GM19193 (cell line): ENCODE results near the gene C1QTNF9.

Experiments
- POLR2A ChIP-seq: IDR thresholded peaks from 4 replicates; pipeline ENCODE4 v1.6.1; 2011; ENCODE audit not compliant: insufficient read depth, insufficient read length; ENCODE audit errors: extremely low read depth

C1QTNF9 gene

DNA sequence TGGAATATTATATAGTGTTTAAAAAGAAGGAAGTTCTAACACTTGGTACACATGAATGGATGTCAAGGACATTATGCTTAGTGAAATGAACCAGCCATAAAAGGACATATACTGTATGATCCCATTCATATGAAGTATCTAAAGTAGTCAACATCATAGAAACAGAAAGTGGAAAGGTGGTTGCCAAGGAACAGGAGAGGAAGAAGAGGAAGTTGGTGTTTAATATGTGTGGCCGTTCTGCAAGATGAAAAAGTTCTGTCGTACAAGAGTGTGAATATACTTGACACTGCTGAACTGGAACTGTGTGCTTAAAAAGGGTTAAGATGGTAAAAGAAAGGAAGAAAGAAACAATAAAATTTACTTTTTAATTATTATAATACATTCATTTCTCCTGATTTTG, 33.1 kb upstream of the C1QTNF9 start:
- TF ChIP-seq POLR2A: no peak

DNA sequence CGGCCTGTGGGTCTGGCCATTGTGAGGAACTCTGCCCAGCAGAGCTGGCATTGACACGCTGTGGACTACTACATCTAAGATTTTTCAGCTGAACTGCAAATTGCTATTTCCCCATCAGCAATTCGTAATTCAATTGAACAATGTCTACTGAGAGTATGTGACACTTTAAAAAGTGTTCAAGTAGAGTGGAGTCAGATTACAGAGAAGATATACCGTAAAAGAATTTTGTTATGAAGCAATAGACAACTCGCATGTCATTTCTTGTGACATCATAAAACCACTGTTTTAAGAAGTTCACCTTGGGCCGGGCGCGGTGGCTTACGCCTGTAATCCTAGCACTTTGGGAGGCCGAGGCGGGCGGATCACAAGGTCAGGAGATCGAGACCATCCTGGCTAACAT, 32.5 kb upstream of the C1QTNF9 start:
- no peak for TF ChIP-seq POLR2A

DNA sequence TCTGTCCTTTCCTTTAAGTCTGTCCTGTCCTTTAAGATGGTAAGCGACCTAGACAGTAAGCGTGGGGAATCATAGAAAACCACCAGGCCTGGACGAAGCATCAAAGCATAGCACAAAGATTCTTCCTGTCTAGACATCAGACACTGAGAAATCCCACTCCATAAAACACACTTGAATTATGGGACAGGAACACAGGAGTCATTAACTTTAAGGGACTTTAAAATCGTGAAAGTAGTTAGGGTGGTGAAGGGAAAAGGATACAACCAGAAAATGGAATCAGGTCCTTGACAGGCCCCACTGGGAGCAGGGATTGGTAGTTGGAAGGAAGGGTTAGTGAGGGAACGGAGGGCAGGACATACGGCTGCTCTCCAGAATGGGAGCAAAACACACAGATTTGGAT, 31.6 kb upstream of the C1QTNF9 start:
- TF ChIP-seq POLR2A: no peak

- TF ChIP-seq POLR2A: no peak
Measured at GRCh38 chr13:24279327-24280110, 29.9 kb upstream of the C1QTNF9 start.

GRCh38 chr13:24280720-24281119, 28.7 kb upstream of the C1QTNF9 start:
- TF ChIP-seq POLR2A: no peak

DNA sequence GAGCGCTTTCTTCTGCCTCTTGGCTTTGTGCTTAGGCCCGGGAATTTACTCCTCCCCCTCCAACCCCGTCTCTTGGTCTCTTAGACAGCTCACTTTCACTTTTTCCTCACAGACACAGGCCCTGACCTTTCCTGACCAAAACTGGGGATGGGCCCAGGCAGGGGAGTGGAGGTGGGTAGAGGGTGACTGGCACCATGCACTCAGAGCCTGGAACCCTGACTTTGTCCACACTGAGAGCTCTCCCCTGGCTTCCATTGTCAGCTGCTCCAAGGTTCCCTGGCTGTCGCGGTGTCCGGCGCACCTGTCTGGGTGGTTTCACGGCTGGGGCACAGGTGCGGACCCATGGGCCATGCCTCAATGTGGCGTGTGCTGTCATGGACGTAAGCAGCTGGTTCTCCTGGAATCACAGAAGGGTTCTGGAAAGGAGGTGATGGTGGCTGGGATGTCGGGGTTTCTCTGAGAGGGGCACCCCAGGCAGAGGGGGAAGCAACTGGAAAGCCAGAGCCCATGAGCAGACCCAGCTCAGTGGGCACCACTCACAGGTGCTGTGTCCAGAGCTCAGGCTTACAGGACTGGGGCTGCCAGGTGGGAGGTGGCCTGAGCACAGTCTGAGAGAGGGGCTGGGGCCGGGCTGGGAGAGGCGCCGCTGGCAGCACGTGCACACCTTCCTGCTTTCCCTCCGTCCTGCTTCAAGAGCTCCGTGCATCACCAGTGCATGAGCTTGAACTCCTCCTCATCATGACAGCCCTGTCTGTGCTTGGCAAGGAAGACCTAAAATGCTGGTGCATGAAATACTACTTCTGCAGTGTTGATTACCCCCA, 28.0 kb upstream of the C1QTNF9 start:
- TF ChIP-seq POLR2A: no peak

DNA sequence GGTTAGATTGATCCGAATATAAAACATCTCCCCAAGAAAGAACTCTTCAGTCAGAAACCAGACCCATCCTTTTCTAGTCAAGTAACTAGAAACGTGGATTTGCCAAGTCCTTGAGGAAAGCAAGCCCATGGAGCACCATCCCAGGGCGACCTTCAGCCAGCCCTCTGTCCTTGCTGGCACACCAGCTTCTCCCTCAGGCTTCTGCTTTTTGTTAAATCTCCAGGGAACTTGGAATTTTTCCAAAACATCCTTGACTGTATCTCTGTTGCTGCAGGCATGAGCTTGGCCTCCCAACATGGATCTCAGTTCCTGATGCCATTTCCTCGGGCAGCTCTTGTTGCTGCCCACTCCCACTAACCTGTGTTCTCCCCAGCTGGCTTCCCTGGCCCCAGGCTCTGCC, 27.1 kb upstream of the C1QTNF9 start:
- TF ChIP-seq POLR2A: no peak

- no peak for TF ChIP-seq POLR2A
Measured at GRCh38 chr13:24284889-24285565, 24.4 kb upstream of the C1QTNF9 start.

DNA sequence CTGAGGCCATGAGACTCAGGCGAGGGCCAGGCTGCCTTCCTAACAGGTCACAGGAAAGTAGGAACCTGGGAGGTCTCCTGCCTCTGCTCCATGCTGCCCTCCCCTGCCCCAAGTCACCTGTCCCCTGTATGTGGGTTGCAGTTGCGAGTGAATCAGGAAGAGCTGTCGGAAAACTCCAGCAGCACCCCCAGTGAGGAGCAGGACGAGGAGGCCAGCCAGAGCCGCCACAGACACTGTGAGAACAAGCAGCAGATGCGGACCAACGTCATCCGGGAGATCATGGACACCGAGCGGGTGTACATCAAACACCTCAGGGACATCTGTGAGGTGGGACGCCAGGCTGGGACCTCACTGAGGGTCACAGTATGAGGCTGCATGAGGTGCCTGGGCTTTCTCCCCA, 22.8 kb upstream of the C1QTNF9 start:
- no peak for TF ChIP-seq POLR2A

DNA sequence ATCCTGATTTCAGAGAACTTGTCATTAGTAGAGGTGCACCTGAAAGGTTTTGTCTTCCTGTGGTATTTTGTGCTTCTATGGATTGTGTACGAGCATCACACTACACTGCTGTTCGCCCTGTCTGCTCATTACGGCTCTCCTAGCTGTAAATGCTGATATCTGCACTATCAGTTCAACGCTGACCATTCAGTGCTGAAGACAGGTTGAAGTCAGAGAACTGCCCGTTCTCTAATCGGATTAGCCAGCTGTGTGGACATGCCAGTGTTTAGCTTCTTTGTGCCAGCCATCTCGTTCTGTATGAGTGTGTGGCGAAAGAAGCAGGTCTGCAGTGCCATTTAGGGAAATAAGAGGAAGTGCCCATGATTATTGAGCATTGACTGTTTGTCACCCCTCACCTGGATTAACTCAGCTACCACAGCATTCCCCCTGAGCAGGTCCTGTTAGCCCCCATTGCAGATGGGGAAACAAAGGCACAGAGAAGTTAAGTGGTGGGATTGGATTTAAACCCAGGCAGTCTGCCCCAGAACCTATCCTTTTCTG, 21.6 kb upstream of the C1QTNF9 start:
- no peak for TF ChIP-seq POLR2A

- no peak for TF ChIP-seq POLR2A
Measured at GRCh38 chr13:24288870-24289269, 20.5 kb upstream of the C1QTNF9 start.

DNA sequence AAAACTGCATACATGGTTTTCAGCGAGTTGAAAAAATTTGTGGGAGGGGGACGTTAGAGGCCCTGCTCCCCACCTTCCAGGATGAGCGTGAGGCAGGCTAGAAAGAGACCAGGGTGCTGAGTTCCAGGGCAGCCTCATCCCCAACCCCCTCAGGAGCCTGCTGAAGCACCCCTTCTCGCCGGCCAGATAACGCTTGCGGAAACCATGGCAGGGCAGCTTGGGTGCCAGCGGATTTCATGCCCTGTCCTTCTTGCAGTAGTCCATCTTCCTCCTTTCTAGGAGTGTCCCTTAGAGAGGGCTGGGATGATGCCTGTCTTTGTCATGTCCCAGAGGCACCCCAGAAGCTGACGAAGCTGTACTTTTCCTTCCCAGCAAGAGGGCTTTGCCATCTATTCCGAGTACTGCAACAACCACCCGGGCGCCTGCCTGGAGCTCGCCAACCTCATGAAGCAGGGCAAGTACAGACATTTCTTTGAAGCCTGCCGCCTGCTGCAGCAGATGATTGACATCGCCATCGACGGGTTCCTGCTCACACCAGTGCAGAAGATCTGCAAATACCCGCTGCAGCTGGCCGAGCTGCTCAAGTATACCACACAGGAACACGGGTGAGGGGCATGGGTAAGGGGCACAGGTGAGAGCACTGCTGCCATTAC, 19.0 kb upstream of the C1QTNF9 start:
- no peak for TF ChIP-seq POLR2A

DNA sequence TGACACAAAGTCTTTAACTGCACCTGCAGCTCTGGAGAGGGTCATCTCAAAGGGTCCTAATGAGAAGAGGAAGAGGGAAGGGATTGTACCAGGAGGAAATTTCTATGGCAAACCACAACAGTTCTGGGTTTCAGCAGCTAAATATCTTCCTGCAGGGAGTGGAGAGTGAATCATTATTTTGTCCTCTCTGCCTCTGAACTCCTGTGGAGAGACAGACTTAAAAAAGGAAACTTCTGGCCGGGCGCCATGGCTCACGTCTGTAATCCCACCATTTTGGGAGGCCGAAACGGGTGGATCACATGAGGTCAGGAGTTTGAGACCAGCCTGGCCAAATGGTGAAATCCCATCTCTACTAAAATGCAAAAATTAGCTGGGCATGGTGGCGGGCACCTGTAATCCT, 16.9 kb upstream of the C1QTNF9 start:
- TF ChIP-seq POLR2A: no peak

- no peak for TF ChIP-seq POLR2A
Measured at GRCh38 chr13:24293746-24294145, 15.6 kb upstream of the C1QTNF9 start.
